HEK293 (cell line): ENCODE results near the gene STEEP1.

Experiments used
- CTCF ChIA-PET: fragments of 350-600 bp; formaldehyde crosslinking; extraction: SDS; loops from one replicate; lab custom pipeline; 2021; ENCODE audit warnings: antibody characterized with exemption; lab: Yijun Ruan, JAX
- POLR2A ChIA-PET: fragments of 300-600 bp; formaldehyde crosslinking; extraction: SDS; loops from one replicate; lab custom pipeline; 2020; ENCODE audit warnings: antibody characterized with exemption, inconsistent platforms; lab: Yijun Ruan, JAX
- H3K27ac ChIP-seq: fragments of 200-500 bp; sonication (Bioruptor generic); 2 replicates; pipeline ENCODE4 v1.5.1; 2014; ENCODE audit warnings: low read depth, low read length, control low read depth, inconsistent platforms; ENCODE audit errors: extremely low read depth
- H3K36me3 ChIP-seq, 2 experiments: fragments of 200-500 bp in 1 of 2; sonication (Bioruptor generic) in 1 of 2; 1 replicate in 1 of 2; 2 replicates in 1 of 2; pipeline ENCODE4 v1.5.1; 2014 to 2017; ENCODE audit warnings: inconsistent platforms in 2 of 2, low read length in 2 of 2; ENCODE audit not compliant: control insufficient read depth in 2 of 2, insufficient read depth in 1 of 2
- H3K4me1 ChIP-seq: fragments of 200-500 bp; sonication (Bioruptor generic); 2 replicates; pipeline ENCODE4 v1.5.1; 2014; ENCODE audit warnings: mild to moderate bottlenecking, low read length, inconsistent platforms; ENCODE audit not compliant: control insufficient read depth, insufficient read depth
- H3K4me3 ChIP-seq: 2 replicates; pipeline ENCODE4 v1.5.1; 2011; ENCODE audit warnings: low read depth, mild to moderate bottlenecking, control low read depth, low read length, moderate library complexity
- H3K9me3 ChIP-seq: fragments of 200-500 bp; sonication (Bioruptor generic); 2 replicates; pipeline ENCODE4 v1.5.1; 2014; ENCODE audit warnings: low read depth, low read length, inconsistent platforms; ENCODE audit not compliant: control insufficient read depth, insufficient read depth
- BCL11A ChIP-seq: fragments of 450-650 bp; formaldehyde crosslinking; IDR thresholded peaks from 2 replicates; pipeline ENCODE4 v1.5.1; 2016; ENCODE audit warnings: low read depth, missing biosample characterization, missing genetic modification characterization
- BCL6B ChIP-seq: fragments of 450-650 bp; formaldehyde crosslinking; IDR thresholded peaks from 2 replicates; pipeline ENCODE4 v1.5.1; 2017; ENCODE audit warnings: missing biosample characterization, missing genetic modification characterization
- GLI2 ChIP-seq: fragments of 450-650 bp; formaldehyde crosslinking; IDR thresholded peaks from 2 replicates; pipeline ENCODE4; 2017; ENCODE audit warnings: missing biosample characterization, missing genetic modification characterization, low read depth, borderline replicate concordance
- GLI4 ChIP-seq: fragments of 450-650 bp; formaldehyde crosslinking; IDR thresholded peaks from 2 replicates; pipeline ENCODE4 v1.5.1; 2016; ENCODE audit warnings: missing biosample characterization, missing genetic modification characterization
- KLF10 ChIP-seq: fragments of 450-650 bp; IDR thresholded peaks from 2 replicates; pipeline ENCODE4 v1.5.1; 2018; ENCODE audit warnings: missing biosample characterization, mild to moderate bottlenecking, missing genetic modification characterization
- KLF17 ChIP-seq: fragments of 450-650 bp; formaldehyde crosslinking; IDR thresholded peaks from 2 replicates; pipeline ENCODE4 v1.5.1; 2016; ENCODE audit warnings: missing biosample characterization, missing genetic modification characterization
- PRDM1 ChIP-seq: fragments of 450-650 bp; formaldehyde crosslinking; IDR thresholded peaks from 2 replicates; pipeline ENCODE4; 2016; ENCODE audit warnings: missing biosample characterization, missing genetic modification characterization
- TSHZ1 ChIP-seq: fragments of 450-650 bp; formaldehyde crosslinking; IDR thresholded peaks from 2 replicates; pipeline ENCODE4 v1.5.1; 2016; ENCODE audit warnings: missing biosample characterization, missing genetic modification characterization, borderline replicate concordance
- ZBTB48 ChIP-seq: fragments of 450-650 bp; formaldehyde crosslinking; IDR thresholded peaks from 2 replicates; pipeline ENCODE4 v1.5.1; 2016; ENCODE audit warnings: missing biosample characterization, missing genetic modification characterization
- ZBTB7A ChIP-seq: fragments of 450-650 bp; formaldehyde crosslinking; IDR thresholded peaks from 2 replicates; pipeline ENCODE4 v1.5.1; 2016; ENCODE audit warnings: low read depth, missing biosample characterization, missing genetic modification characterization
- ZFP3 ChIP-seq: fragments of 450-650 bp; formaldehyde crosslinking; IDR thresholded peaks from 2 replicates; pipeline ENCODE4 v1.5.1; 2016; ENCODE audit warnings: low read depth, missing biosample characterization, missing genetic modification characterization
- ZNF146 ChIP-seq: fragments of 450-650 bp; formaldehyde crosslinking; IDR thresholded peaks from 2 replicates; pipeline ENCODE4 v1.5.1; 2016; ENCODE audit warnings: missing biosample characterization, missing genetic modification characterization
- ZNF169 ChIP-seq: fragments of 450-650 bp; formaldehyde crosslinking; IDR thresholded peaks from 2 replicates; pipeline ENCODE4 v1.5.1; 2016; ENCODE audit warnings: missing biosample characterization, missing genetic modification characterization
- ZNF175 ChIP-seq: fragments of 450-650 bp; formaldehyde crosslinking; IDR thresholded peaks from 2 replicates; pipeline ENCODE4 v1.5.1; 2016; ENCODE audit warnings: missing biosample characterization, missing genetic modification characterization
- ZNF202 ChIP-seq: fragments of 450-650 bp; formaldehyde crosslinking; IDR thresholded peaks from 2 replicates; pipeline ENCODE4 v1.5.1; 2016; ENCODE audit warnings: missing biosample characterization, missing genetic modification characterization, borderline replicate concordance
- ZNF239 ChIP-seq: fragments of 450-650 bp; formaldehyde crosslinking; IDR thresholded peaks from 2 replicates; pipeline ENCODE4 v1.5.1; 2016; ENCODE audit warnings: missing biosample characterization, missing genetic modification characterization
- ZNF24 ChIP-seq: fragments of 450-650 bp; formaldehyde crosslinking; IDR thresholded peaks from 2 replicates; pipeline ENCODE4 v1.5.1; 2016; ENCODE audit warnings: missing biosample characterization, missing genetic modification characterization
- ZNF335 ChIP-seq: fragments of 450-650 bp; formaldehyde crosslinking; conservative IDR thresholded peaks from 2 replicates; pipeline ENCODE4 v1.5.1; 2016; ENCODE audit warnings: missing biosample characterization, missing genetic modification characterization
- ZNF341 ChIP-seq: fragments of 450-650 bp; formaldehyde crosslinking; IDR thresholded peaks from 2 replicates; pipeline ENCODE4; 2016; ENCODE audit warnings: low read depth, missing biosample characterization, missing genetic modification characterization
- ZNF366 ChIP-seq: fragments of 450-650 bp; formaldehyde crosslinking; conservative IDR thresholded peaks from 2 replicates; pipeline ENCODE4 v1.5.1; 2016; ENCODE audit warnings: missing biosample characterization, missing genetic modification characterization
- ZNF404 ChIP-seq: fragments of 450-650 bp; formaldehyde crosslinking; IDR thresholded peaks from 2 replicates; pipeline ENCODE4 v1.5.1; 2017; ENCODE audit warnings: missing biosample characterization, missing genetic modification characterization
- ZNF416 ChIP-seq: fragments of 450-650 bp; formaldehyde crosslinking; IDR thresholded peaks from 2 replicates; pipeline ENCODE4 v1.5.1; 2016; ENCODE audit warnings: missing biosample characterization, missing genetic modification characterization
- ZNF488 ChIP-seq: fragments of 450-650 bp; formaldehyde crosslinking; IDR thresholded peaks from 2 replicates; pipeline ENCODE4 v1.5.1; 2016; ENCODE audit warnings: missing biosample characterization, missing genetic modification characterization
- ZNF501 ChIP-seq: fragments of 450-650 bp; formaldehyde crosslinking; IDR thresholded peaks from 2 replicates; pipeline ENCODE4 v1.5.1; 2016; ENCODE audit warnings: missing biosample characterization, missing genetic modification characterization
- ZNF513 ChIP-seq: fragments of 450-650 bp; IDR thresholded peaks from 2 replicates; pipeline ENCODE4 v1.5.1; 2018; ENCODE audit warnings: missing biosample characterization, missing genetic modification characterization
- ZNF521 ChIP-seq: fragments of 450-650 bp; formaldehyde crosslinking; IDR thresholded peaks from 2 replicates; pipeline ENCODE4 v1.5.1; 2017; ENCODE audit warnings: missing biosample characterization, mild to moderate bottlenecking, missing genetic modification characterization
- ZNF610 ChIP-seq: fragments of 450-650 bp; formaldehyde crosslinking; IDR thresholded peaks from 2 replicates; pipeline ENCODE4 v1.5.1; 2016; ENCODE audit warnings: missing biosample characterization, missing genetic modification characterization, borderline replicate concordance
- ZNF623 ChIP-seq: fragments of 450-650 bp; formaldehyde crosslinking; IDR thresholded peaks from 2 replicates; pipeline ENCODE4 v1.5.1; 2016; ENCODE audit warnings: missing biosample characterization, missing genetic modification characterization
- ZNF677 ChIP-seq: fragments of 450-650 bp; IDR thresholded peaks from 2 replicates; pipeline ENCODE4 v1.5.0; 2018; ENCODE audit warnings: missing biosample characterization, mild to moderate bottlenecking, missing genetic modification characterization, moderate library complexity
- ZSCAN4 ChIP-seq: fragments of 450-650 bp; formaldehyde crosslinking; IDR thresholded peaks from 2 replicates; pipeline ENCODE4 v1.5.1; 2017; ENCODE audit warnings: missing biosample characterization, missing genetic modification characterization

The STEEP1 gene

DNA sequence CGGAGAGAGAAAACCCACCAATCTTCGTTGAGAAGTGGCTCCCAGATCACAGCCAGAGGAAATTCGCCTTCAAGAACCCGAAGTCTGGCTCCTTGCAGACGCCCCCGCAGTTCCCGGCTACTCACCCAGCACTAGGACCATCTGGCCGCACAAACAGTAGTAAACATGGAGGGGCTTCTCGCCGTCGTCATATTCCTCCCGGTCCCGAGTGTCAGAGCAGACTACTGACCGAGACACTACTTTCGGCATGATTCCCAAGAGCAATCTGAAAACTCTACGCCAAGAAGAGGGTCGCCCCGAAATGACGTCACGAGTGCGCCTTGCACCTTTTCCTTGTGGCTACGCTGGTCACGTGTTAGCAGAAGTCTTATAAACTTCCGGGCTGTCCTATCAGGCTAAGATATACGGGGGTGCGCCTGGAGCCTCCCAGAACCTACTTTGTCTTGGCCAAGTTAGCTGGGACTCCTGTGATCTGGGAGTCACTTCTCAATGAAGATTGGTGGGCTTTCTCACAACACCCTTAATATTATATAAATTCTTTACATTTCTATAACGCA is at the start of gene STEEP1:
Gene STEEP1, minus strand, starts transcription at position 303 of the 557 bp plus-strand sequence. Its CDS starts 54 bp downstream, at position 249.
- peak within 1 kb of the TSS; percentile 79 for H3K4me3 ChIP-seq
- H3K36me3 ChIP-seq = peaks cover 4 to 9% of the 10 kb centered on the region in 2 experiments; a peak in 2 of 3 replicates
- ChIA-PET CTCF (interaction anchor here (0.6 to 1.0 kb wide), 2 partner anchors 48 to 126 kb away, joined by 3 to 4 read pairs; no protein-coding TSS in a partner anchor), POLR2A (interaction anchor here (0.7 to 1.1 kb wide), 4 partner anchors 10 to 288 kb away, joined by 3 to 20 read pairs (median 4); partner anchors contain the start of genes RPL39, UBE2A and UPF3B)
- peak within 1 kb of the TSS; percentile 52 for H3K27ac ChIP-seq
- H3K4me1 ChIP-seq = peaks cover 3% of the 10 kb centered on the region; the same call in 1 of the 2 replicates
- no peaks in the 10 kb centered on the region for H3K9me3 ChIP-seq
- TF ChIP-seq PRDM1 (tag by site-specific recombination) (no peak), ZNF513 (tag by site-specific recombination) (no peak), ZNF239 (tag by site-specific recombination) (no peak), BCL11A (tag by site-specific recombination) (no peak), ZNF341 (tag by site-specific recombination) (no peak), ZNF677 (no peak), ZNF175 (tag by site-specific recombination) (no peak), ZNF501 (tag by site-specific recombination) (no peak), ZSCAN4 (tag by site-specific recombination) (no peak), ZNF202 (tag by site-specific recombination) (no peak), ZNF335 (tag by site-specific recombination) (peak; percentile 59), BCL6B (tag by site-specific recombination) (no peak), KLF17 (tag by site-specific recombination) (peak; percentile 58; the same call in 1 of the 2 replicates), ZNF623 (tag by site-specific recombination) (no peak), GLI4 (no peak), ZFP3 (tag by site-specific recombination) (no peak), KLF10 (tag by site-specific recombination) (peak; percentile 83), ZNF521 (tag by site-specific recombination) (no peak), ZNF24 (tag by site-specific recombination) (peak; percentile 75), ZNF416 (no peak), ZNF366 (tag by site-specific recombination) (no peak), ZNF169 (tag by site-specific recombination) (no peak), ZNF488 (tag by site-specific recombination) (no peak), TSHZ1 (tag by site-specific recombination) (no peak), ZNF610 (tag by site-specific recombination) (no peak), ZNF146 (tag by site-specific recombination) (0 out of 2 replicates have a peak, but pooled peaks have one; percentile 12), ZBTB48 (tag by site-specific recombination) (no peak), GLI2 (tag by site-specific recombination) (no peak), ZBTB7A (tag by site-specific recombination) (no peak), ZNF404 (tag by site-specific recombination) (no peak)
